Breast epithelium (tissue), 4 donors: Measurements from ENCODE around the gene SDCCAG8. TPM values are rescaled to one million over a fixed set of nuclear protein-coding genes. Genes with fewer than 3 reads are reported as not detected.
A peak's percentile ranks its signal among the peaks of the same experiment; 100 is the strongest.

Experiments used
- DNase-seq, 2 donors: peaks; one replicate each; pipeline ENCODE4 v3.0.0-alpha.2; 2019; ENCODE audit warnings: low spot score in 2 of 2
- H3K27ac ChIP-seq, 2 donors: fragments of 200-600 bp; sonication (generic) in 1 of 2; one replicate each; pipeline ENCODE4 v1.5.1; 2016 to 2019; ENCODE audit warnings: mild to moderate bottlenecking in 1 of 2
- H3K27me3 ChIP-seq, 2 donors: fragments of 200-600 bp; sonication (generic) in 1 of 2; one replicate each; pipeline versions ENCODE4 v1.5.1 to v1.6.0; 2017 to 2019; ENCODE audit warnings: control low read depth in 1 of 2, mild to moderate bottlenecking in 1 of 2
- H3K36me3 ChIP-seq: fragments of 200-600 bp; one replicate; pipeline ENCODE4 v1.5.1; 2019
- H3K4me1 ChIP-seq, 2 donors: fragments of 200-600 bp; sonication (generic); one replicate each; pipeline ENCODE4 v1.5.1; 2016 to 2019; ENCODE audit warnings: control low read depth in 1 of 2
- H3K4me3 ChIP-seq, 3 donors: fragments of 200-600 bp; sonication (generic); 1 replicate in 2 of 3; 2 replicates in 1 of 3; pipeline ENCODE4 v1.5.1; 2016 to 2019; ENCODE audit warnings: mild to moderate bottlenecking in 3 of 3, moderate library complexity in 2 of 3
- H3K9me3 ChIP-seq, 2 donors: fragments of 200-600 bp; sonication (generic) in 1 of 2; one replicate each; pipeline ENCODE4 v1.5.1; 2016 to 2019; ENCODE audit warnings: control low read depth in 1 of 2
- CTCF ChIP-seq, 3 donors: fragments of 450-650 bp; IDR thresholded peaks; one replicate each; pipeline ENCODE4 v1.5.1; 2016 to 2017; ENCODE audit warnings: antibody characterized with exemption in 3 of 3, mild to moderate bottlenecking in 3 of 3, moderate library complexity in 3 of 3
- POLR2A ChIP-seq: fragments of 450-650 bp; IDR thresholded peaks from one replicate; pipeline ENCODE4 v1.6.1; 2016; ENCODE audit warnings: antibody characterized with exemption, mild to moderate bottlenecking, moderate library complexity
- POLR2AphosphoS5 ChIP-seq, 3 donors: sonication (generic); formaldehyde crosslinking; IDR thresholded peaks; one replicate each; pipeline ENCODE4 v1.6.1; 2017; ENCODE audit warnings: antibody characterized with exemption in 3 of 3
- intact Hi-C: fragments of 100-400 bp; cut with DNase I; formaldehyde crosslinking; loops from one replicate; pipeline ENCODE4 v1.15.1; 2023; ENCODE audit warnings: low total_unique reads
- total RNA-seq, 3 donors: library from RNA; depleted of rRNA; stranded (reverse); fragments of >200 nt; gene quantifications; one replicate each; pipeline ENCODE4 v1.1.0, GENCODE V29; 2016

The SDCCAG8 gene
- total RNA-seq, 3 donors from 2014 or later: 48.6 to 73.0 (median 62.3) TPM

GRCh38 chr1:243490748-243491686, 235.2 kb downstream of the SDCCAG8 start:
- no peaks in the 10 kb centered on the region for H3K36me3 ChIP-seq
- no peaks in the 10 kb centered on the region for H3K9me3 ChIP-seq
- H3K27me3 ChIP-seq: no peaks in the 10 kb centered on the region
- DNase-seq: no peak
- peak overlapping the region; percentile 42 to 75 for H3K27ac ChIP-seq
- no peaks in the 10 kb centered on the region for H3K4me1 ChIP-seq
- intact Hi-C loops: no loop called here
- no peak overlapping the region for H3K4me3 ChIP-seq
- no peak for TF ChIP-seq POLR2AphosphoS5 (IDR thresholded peaks at IDR 0.05)
- TF ChIP-seq POLR2A: no peak
- TF ChIP-seq CTCF (IDR thresholded peaks at IDR 0.05): no peak

GRCh38 chr1:243493156-243494129, 237.6 kb downstream of the SDCCAG8 start:
- Histone ChIP-seq H3K4me3 (no peak overlapping the region), H3K36me3 (no peaks in the 10 kb centered on the region), H3K4me1 (no peaks in the 10 kb centered on the region), H3K27me3 (no peaks in the 10 kb centered on the region), H3K9me3 (no peaks in the 10 kb centered on the region), H3K27ac (no peak overlapping the region)
- TF ChIP-seq POLR2A: no peak
- DNase-seq: no peak
- intact Hi-C loops: no loop called here

- TF ChIP-seq POLR2AphosphoS5 (IDR thresholded peaks at IDR 0.05) (peak in 1 of 3 donors; percentile 6), CTCF (IDR thresholded peaks at IDR 0.05) (no peak), POLR2A (no peak)
- intact Hi-C loops: no loop called here
- Histone ChIP-seq H3K27me3 (no peaks in the 10 kb centered on the region), H3K27ac (peak overlapping the region in 1 of 2 donors; percentile 84), H3K36me3 (no peaks in the 10 kb centered on the region), H3K4me1 (no peaks in the 10 kb centered on the region), H3K4me3 (no peak overlapping the region), H3K9me3 (no peaks in the 10 kb centered on the region)
- DNase-seq: no peak
Observed at GRCh38 chr1:243494741-243495431, 239.0 kb downstream of the SDCCAG8 start.

- peak overlapping the region; percentile 59 to 84 for H3K27ac ChIP-seq
- no peaks in the 10 kb centered on the region for H3K4me1 ChIP-seq
- no peaks in the 10 kb centered on the region for H3K36me3 ChIP-seq
- no peaks in the 10 kb centered on the region for H3K9me3 ChIP-seq
- peak overlapping the region in 1 of 3 donors; percentile 15 for H3K4me3 ChIP-seq
- TF ChIP-seq POLR2AphosphoS5 (IDR thresholded peaks at IDR 0.05): peak in 1 of 3 donors; percentile 18
- no peak for TF ChIP-seq POLR2A
- TF ChIP-seq CTCF (IDR thresholded peaks at IDR 0.05): no peak
- DNase-seq: no peak
- intact Hi-C loops: no loop called here
- H3K27me3 ChIP-seq: no peaks in the 10 kb centered on the region
Observed at GRCh38 chr1:243495442-243496186, 239.8 kb downstream of the SDCCAG8 start.
